NCI-H1048 (cell line): ENCODE data around the gene SLC8A3.

Experiments used
- DNase-seq: peaks from one replicate; lab custom pipeline; 2025; lab: John Stamatoyannopoulos, UW

Gene SLC8A3

GRCh38 chr14:70022771-70023445 lies 165.8 kb downstream of the SLC8A3 start:
- DNase-seq = no peak

- DNase-seq = no peak
Observed at GRCh38 chr14:70021548-70022220, 167.1 kb downstream of the SLC8A3 start.

DNA sequence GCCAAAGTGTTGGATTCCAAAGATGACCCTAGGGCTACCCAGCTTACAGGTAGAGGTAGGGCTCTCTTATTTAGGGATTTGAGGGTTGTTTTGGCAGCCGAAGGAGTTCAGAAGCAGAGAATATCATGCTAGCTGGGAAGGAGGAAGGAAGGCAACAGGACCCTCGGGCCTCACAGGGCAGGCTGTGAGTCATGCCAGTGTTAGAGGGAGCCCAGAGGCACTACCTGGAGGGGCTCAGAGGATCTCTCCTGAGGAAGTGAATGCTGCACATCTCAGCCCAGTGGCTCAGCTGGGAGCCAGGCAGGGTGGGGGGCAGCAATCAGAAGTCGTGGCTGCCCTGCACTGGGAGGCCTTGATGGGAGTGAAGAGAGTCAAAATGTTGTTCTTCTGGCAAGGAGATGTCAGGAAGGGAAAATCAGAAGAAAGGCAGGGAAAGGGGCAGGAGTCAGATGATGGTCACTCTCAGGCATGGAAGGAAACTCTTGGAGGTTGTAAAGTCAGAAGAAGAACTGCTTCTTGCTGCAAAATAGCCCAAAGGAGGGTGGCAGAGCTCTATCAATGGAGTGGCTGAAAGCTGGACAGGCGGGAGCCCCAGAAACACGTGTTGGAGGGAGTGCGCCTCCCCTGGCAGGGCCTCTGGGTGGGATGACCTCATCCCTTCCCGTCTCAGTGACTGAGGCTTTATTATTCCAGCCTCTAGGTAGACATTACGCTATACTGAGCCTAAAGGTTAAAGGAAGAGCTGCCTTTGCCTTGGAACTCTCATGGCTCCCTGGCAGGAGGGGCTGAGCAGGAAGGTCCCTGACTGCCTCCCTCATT lies 168.2 kb downstream of the SLC8A3 start:
- no peak for DNase-seq

- no peak for DNase-seq
Observed at GRCh38 chr14:70019695-70020094, 169.1 kb downstream of the SLC8A3 start.

- DNase-seq = no peak
Observed at GRCh38 chr14:70018713-70019211, 170.0 kb downstream of the SLC8A3 start.

- no peak for DNase-seq
Observed at GRCh38 chr14:70018230-70018629, 170.5 kb downstream of the SLC8A3 start.

DNA sequence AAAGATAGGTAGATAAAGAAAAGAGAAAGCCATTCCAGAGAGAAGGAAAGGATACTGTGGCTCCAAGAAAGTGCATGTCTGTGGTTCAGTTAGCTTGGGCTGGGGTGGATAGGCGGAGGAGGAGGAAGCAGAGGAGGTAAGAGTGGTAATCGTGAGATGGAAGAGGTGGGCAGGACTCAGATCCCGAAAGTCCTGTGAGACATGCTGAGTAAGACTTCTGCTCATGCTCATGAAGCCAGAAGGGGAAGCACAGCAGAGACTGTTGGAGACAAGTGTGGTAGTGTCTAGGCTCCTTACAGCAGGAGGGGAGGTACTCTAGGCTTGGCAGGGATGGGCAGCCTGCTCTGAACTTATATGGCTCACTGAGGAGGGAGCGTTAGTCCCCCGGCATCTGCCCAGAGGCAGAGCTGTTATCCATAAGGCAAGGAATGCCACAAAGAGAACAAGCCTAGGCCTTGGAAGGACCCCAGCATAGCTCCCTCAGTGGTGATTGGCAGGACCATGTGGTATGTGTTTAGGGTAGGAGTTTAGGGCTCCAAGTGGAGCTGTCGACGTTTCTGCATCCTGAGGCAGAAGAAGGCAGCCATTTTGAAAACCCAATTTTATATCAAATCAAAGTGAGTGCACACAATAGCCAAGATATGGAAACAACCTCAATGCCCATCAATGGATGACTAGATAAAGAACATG lies 174.2 kb downstream of the SLC8A3 start:
- no peak for DNase-seq

DNA sequence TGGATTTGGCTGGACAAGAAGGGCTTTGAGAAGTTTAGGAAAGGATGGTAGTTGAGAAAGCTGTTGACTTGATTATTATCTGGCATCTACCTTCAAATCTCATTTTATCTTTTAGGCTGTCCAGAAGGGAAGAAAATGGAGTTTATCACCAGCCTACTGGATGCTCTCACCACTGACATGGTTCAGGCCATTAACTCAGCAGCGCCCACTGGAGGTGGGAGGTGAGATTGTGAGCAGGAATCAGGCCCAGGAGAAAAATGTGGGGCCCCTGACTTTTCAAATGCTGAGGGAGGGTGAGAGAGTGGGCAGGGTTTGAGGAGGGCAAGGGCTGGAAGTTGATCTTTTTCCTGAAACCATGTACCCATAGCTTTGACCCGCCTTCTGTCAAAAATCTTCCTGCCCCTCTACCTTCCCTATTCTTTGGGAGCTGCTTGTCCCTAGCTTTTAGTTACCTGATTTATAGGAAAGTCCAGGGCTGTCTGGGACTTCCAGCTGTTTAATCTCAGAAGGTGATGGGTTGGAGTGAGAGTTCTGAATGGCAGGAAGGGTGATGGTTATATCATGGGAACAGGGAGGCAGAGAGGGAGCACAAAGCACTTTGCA lies 175.4 kb downstream of the SLC8A3 start:
- DNase-seq = no peak

DNA sequence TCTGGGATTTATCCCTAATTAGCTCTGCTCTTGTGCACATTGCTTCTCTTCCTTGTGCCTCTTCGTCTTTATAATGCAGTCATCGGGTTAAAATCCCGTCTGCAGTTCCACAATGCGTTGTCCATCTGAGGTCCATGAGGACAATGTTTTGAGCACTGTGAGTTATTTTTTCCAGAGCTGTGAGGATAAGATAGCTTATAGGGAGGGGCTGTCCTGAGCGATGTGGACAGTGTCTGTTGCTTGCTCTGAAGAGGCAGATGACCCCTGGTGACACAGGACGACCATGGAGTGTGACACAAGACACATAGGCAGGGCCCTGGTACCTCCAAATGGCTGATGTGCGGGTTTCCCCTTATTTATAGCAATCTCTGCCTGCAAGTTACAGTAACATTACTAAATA lies 177.0 kb downstream of the SLC8A3 start:
- DNase-seq = no peak

- DNase-seq = no peak
Observed at GRCh38 chr14:70011098-70011497, 177.7 kb downstream of the SLC8A3 start.

DNA sequence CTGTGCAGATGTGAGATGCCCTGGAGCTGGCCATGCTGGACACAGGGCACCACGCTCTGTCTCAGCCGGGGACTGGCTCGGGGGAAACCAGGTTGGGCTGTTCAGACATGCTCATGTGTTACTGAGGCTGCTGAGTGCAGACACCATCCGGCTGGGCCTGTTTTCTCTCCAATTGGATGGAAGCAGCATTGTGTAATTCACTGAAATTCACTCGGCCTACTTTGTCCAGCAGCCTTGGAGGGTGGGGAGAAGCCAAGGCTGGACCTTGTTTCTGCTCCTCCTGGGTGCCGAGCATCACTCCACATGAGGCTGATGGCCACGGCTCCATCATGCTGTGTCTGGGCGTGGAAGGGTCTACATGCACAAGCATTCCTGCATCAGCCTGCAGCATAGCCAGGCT lies 178.8 kb downstream of the SLC8A3 start:
- DNase-seq = no peak

DNA sequence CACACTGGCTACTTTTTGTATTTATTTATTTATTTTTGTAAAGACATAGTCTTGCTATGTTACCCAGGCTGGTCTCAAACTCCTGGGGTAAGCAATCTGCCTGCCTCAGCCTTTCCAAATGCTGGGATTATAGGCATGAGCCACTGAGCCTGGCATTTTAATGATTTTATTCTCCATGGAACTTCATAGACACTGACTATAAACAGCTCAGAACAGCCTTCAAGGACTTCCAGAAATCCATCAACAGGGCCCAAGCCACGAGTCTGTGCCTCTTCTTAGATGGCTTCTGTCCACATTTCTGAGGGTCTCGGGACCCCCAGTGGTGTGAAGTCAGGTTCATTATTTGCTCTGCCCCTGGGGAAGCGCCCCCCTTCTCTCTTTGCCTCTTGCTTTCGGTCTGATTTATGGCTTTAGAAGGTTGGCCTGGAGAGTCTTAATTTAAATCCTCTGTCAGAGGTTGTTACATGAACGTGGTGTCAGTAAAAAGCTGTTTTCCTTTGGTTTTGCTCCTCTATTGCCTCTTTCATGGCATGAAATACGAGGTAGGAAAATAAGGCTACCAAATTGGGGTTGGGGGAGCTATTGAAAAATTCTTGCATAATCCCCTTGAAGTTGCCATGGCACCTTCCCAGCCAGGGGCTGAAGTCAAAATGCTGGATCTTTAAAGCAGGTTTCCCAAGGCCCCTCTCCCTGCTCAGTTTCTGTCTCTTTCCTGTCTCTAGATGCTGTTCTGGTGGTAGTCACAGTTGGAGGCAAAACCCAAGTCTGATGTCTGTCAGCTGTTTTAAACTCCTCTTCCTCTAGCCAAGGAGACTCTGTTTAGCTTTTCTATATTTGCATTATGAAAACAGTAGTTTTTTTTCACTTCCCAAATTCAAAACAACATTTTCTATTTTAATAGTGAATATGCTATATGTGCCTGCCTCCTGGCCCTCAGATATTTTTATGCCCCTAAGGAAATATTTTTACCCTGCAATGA lies 180.2 kb downstream of the SLC8A3 start:
- DNase-seq = no peak

- DNase-seq = no peak
Observed at GRCh38 chr14:70006699-70007098, 182.1 kb downstream of the SLC8A3 start.

- DNase-seq = no peak
Observed at GRCh38 chr14:70005281-70005805, 183.4 kb downstream of the SLC8A3 start.

GRCh38 chr14:70004791-70005190 lies 184.0 kb downstream of the SLC8A3 start:
- no peak for DNase-seq

DNA sequence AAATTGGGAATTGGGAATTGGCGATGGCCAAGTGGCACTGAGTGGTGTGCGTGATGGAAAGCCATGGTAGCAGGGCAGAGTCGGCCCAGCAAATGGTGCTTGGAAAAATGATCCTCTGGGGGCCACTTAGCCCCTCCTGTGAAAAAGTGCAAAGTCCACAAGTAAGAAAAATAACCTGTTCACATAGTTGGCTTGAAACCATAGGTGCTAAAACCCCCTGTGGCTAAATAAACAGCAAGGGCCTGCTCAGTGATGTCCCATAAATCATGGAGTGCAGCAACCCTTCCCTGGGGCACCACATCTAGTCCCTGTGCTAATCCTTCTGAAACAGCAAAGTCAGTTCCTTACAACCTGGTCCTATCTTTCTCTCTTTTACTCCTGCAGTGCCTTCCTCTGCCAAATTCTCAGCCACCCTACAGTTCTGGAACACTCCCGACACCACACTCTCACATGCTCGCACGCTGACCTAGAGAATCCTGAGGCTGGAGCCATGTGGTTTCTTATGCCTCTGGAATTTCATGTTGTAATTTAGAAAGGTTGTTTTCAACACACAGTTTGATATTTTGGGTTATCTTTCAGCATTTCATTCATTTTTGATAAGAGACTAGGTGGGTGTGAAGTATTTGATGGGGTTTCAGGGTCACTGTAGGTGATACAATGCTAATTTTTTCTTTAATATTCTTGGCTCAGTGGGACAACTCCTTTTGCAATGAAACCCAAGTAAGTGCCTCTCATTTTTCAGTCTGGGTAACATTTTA lies 186.0 kb downstream of the SLC8A3 start:
- DNase-seq = no peak

DNA sequence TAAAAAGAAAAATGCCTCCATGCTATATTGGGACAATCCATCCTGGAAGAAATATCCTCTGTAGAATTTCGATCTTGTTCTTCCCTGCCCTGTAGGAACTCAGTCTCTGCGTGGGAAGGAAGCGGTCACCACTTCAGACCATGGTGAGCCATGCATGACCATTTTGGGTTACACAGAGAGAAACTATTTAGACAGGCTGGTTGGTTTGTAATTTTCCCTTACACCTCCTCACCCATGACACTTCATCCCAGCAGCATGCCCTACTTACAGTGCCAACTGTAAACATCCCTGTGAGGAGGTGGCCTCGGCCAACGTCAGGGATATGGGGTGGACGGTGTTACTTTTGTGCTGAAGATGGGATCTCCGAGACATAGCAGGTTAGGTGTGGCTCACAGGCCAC lies 188.2 kb downstream of the SLC8A3 start:
- no peak for DNase-seq

GRCh38 chr14:69999261-69999674 lies 189.5 kb downstream of the SLC8A3 start:
- DNase-seq = no peak

DNA sequence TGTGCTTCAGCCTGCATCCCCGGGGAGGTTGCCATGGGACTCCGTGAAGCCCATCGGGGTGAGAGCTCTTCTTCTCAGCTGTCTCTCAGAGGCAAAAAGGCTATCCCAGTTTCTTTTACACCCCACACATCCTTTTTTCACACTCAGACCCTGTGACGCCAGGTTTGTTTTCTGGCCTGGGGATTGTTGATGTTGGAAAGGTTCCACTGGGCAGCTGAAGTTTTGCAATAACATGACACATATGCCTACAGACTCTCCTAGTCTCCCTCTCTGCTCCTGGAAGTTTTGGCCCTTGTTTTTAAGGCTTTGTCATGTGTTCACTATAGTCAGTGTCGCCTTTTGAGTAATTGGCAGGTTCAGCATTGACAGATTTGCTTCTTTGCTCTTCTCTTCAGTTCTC lies 190.9 kb downstream of the SLC8A3 start:
- DNase-seq = no peak

GRCh38 chr14:69996216-69996615 lies 192.5 kb downstream of the SLC8A3 start:
- no peak for DNase-seq
